MM.1S (cell line): ENCODE results near the gene APC2.

Source experiments
- EZH2 ChIP-seq: fragments of 300-600 bp; sonication (generic); optimal IDR thresholded peaks from 2 replicates; pipeline ENCODE3; 2017; ENCODE audit warnings: low read depth, mild to moderate bottlenecking, antibody characterized with exemption, low read length, mixed read lengths
- EZH2phosphoT487 ChIP-seq: fragments of 300-600 bp; sonication (generic); IDR thresholded peaks from 2 replicates; pipeline ENCODE4 v1.6.1; 2018; ENCODE audit warnings: antibody characterized with exemption, low read length
- TF ChIP-seq, protein P1 (sequence below): fragments of 300-600 bp; sonication (generic); IDR thresholded peaks from 2 replicates; pipeline ENCODE4 v1.5.1; 2016; ENCODE audit warnings: antibody characterized with exemption, low read length, mixed read lengths

DNA sequence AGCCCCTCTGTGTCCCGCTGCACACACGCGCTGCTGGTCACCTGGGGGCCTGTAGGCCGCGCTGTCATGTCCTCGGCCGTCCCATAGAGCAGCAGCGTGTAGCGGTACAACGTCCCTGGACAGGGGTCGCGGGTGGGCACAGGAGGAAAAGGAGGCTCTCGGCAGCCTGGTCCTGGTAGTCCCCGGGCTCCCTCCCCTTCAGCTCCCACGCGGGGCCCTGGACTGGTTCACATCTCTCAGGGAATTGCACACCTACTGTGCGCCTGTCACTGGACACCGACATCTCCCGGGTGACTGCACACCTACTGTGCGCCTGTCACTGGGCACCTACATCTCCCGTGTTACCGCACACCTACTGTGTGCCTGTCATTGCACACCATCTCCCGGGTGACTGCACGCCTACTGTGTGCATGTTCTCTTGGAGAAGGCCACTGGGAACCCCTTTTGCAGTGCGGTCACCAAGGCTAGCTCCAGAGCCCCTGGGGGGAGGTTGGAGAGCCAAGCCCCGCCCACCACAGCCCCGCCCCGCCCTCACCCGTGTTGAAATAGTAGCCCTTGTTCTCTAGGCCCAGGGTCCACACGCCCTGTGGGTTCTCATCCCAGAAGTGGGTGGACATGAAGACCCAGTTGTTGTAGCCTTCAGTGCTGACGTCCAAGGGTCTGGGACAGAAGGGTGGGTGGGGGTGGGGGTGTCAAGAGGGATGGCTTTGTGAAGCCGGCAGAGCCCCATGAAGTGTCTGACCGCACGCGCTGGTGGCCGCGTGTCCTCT, 32.6 kb downstream of the APC2 start:
- TF ChIP-seq, protein P1, sequence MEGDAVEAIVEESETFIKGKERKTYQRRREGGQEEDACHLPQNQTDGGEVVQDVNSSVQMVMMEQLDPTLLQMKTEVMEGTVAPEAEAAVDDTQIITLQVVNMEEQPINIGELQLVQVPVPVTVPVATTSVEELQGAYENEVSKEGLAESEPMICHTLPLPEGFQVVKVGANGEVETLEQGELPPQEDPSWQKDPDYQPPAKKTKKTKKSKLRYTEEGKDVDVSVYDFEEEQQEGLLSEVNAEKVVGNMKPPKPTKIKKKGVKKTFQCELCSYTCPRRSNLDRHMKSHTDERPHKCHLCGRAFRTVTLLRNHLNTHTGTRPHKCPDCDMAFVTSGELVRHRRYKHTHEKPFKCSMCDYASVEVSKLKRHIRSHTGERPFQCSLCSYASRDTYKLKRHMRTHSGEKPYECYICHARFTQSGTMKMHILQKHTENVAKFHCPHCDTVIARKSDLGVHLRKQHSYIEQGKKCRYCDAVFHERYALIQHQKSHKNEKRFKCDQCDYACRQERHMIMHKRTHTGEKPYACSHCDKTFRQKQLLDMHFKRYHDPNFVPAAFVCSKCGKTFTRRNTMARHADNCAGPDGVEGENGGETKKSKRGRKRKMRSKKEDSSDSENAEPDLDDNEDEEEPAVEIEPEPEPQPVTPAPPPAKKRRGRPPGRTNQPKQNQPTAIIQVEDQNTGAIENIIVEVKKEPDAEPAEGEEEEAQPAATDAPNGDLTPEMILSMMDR = no peak
- TF ChIP-seq EZH2 (no peak), EZH2phosphoT487 (no peak)
